Cardiac septum (tissue), 1 donor: Measurements from ENCODE around the gene CUEDC2. TPM values are rescaled to one million over a fixed set of nuclear protein-coding genes. Genes with fewer than 3 reads are reported as not detected.

ENCODE experiments used
- DNase-seq: peaks from one replicate; pipeline ENCODE4 v3.0.0-alpha.2; 2020; ENCODE audit warnings: low spot score
- intact Hi-C: fragments of 100-400 bp; cut with DNase I; formaldehyde crosslinking; loops from one replicate; pipeline ENCODE4 v1.14.0; 2022
- total RNA-seq: library from RNA; stranded (reverse); fragmentation: NEBNext Ultra II Directional; extraction: Animal tissue kit (Norgen Biotek cat#: 25700); gene quantifications from one replicate; pipeline ENCODE4 v1.2.1, GENCODE V29; 2021
- donor health status: DM: no; HTN: no; CAD: no.

Gene CUEDC2
- total RNA-seq, 1 donor from 2014 or later, result 62.4 TPM

DNA sequence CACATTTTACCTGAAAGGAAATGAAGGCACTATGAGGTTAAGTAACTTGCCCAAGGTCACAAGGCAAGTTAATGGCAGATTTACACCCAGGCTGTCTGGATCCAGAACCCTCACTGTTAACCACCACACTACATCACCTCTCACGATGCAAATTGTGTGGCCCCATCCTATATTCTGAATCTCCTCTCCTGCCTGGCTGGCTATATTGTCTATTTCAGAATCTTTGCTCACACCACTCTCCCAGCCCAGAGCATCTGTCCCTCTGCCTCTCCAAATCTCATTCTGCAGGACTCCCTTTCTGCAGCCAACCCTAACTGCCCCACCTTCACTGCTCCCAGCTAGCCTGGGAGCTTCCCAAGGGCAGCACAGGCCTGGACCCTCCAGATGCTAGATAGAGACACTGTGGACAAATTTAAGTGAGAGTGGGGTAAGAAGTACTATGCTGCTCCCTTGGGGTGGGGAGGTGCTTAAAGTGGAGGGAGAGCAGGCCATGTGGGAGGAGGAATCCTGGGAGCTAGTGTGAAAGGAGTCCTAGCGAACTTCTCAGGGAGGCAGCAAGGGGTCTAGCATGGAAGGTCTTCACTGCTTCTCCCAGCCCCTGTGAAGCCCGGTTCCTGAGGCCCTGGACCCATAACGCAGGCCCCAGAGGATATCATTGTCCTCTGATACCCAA lies 786 bp downstream of the CUEDC2 start:
- intact Hi-C loops, result loop anchor here (1.0 to 2.0 kb wide), 2 partner anchors 9 to 31 kb away; no protein-coding TSS in a partner anchor
- no peak for DNase-seq

DNA sequence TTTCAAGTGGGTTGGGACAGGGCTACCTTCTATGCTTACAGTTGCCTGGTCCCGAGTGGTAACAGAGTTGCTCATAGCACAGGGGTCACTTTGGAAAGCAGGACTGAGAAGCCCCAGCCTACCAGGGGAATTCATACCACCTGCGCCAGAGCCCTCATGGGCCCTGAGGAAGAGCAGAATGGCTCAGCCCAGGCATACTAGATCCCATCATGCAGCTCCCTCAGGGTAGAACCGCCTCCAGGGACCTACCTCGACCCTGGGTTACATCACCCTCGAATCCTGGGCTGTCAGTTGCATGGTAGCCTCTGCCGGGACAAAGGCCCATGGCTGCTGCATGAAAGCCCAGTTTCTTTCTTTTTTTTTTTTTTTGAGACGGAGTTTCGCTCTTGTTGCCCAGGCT lies 2.9 kb downstream of the CUEDC2 start:
- intact Hi-C loops, result no loop called here
- DNase-seq, result no peak

DNA sequence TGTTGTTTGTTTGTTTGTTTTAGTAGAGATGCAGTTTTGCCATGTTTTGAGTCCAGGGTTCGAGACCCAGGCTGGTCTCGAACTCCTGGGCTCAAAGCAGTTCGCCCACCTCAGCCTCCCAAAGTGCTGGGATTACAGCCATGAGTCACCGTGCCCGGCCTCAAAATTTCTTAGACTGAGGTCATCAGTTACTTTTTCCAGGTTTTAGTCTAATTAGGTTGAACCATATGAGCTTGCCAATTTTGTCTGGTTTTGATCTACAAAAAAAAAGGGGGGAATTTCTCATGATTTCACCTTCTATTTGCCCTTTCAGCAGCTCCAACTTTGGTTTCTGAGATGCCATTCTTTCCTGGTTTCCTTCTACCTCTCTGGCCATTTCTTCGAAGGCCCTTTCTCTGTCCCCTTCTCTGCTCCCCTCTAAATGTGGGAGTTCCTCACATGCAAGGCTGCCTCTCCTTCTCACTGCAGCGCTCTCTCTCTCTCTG lies 5.5 kb downstream of the CUEDC2 start:
- intact Hi-C loops, result no loop called here
- no peak for DNase-seq

DNA sequence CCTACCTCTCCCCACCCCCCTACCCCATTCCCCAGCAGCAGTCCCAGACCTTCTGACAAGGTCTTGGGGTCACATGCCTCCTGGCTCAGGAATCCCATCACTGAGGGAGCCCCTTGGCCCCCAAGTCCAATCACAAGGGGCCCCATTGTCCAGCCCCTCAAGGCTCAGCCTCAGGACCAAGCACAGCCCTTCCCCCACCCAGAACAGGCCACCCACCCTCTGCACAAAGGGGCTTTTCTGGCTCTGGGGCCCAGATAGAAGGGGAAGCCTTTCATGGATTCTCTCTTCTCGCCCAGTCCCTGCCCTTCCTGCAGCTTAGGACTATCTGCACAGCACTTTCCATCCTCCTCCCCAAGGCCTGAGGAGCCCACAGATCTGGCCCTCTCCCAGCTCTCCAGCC lies 6.9 kb downstream of the CUEDC2 start:
- DNase-seq, result no peak
- intact Hi-C loops, result no loop called here

- no peak for DNase-seq
- intact Hi-C loops, result loop anchor here (5.0 kb wide), 2 partner anchors 77 to 273 kb away; partner anchors contain the start of genes ACTR1A, NOLC1 and SUFU
Measured at GRCh38 chr10:102424916-102425315, 7.5 kb downstream of the CUEDC2 start.

- intact Hi-C loops, result loop anchor here (5.0 kb wide), 2 partner anchors 78 to 272 kb away; partner anchors contain the start of genes ACTR1A, NOLC1 and SUFU
- DNase-seq, result no peak
Measured at GRCh38 chr10:102424145-102424544, 8.2 kb downstream of the CUEDC2 start.

- DNase-seq, result no peak
- intact Hi-C loops, result loop anchor here (5.0 kb wide), 2 partner anchors 79 to 271 kb away; partner anchors contain the start of genes ACTR1A, NOLC1 and SUFU
Measured at GRCh38 chr10:102423372-102423968, 8.9 kb downstream of the CUEDC2 start.

GRCh38 chr10:102422545-102423129 lies 9.7 kb downstream of the CUEDC2 start:
- DNase-seq, result peak; percentile 94
- intact Hi-C loops, result loop anchor here (1.0 to 5.0 kb wide), 3 partner anchors 10 to 270 kb away; partner anchors contain the start of genes ACTR1A, CUEDC2, NOLC1 and SUFU

DNA sequence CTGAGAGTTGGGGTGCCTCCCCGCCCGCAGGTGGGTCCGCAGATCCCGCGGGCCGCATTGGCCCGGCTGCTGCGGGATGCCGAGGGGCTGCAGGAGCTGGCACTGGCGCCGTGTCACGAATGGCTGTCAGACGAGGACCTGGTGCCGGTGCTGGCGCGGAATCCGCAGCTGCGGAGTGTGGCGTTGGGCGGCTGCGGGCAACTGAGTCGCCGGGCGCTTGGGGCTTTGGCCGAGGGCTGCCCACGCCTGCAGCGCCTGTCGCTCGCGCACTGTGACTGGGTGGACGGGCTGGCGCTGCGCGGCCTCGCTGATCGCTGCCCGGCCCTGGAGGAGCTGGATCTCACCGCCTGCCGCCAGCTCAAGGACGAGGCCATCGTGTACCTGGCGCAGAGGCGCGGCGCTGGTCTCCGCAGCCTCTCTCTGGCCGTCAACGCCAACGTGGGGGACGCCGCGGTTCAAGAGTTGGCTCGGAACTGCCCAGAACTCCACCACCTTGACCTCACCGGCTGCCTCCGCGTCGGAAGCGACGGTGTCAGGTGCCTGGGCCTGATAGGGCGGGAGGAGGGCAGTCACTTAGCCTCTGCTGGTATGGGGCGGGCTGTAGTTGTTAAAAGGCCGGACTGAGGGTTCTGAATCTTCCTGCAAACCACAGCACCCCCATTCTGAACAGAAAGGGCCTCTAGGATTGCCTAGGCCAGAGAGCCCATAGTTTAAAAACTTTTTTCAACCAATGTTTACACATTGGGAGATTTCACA lies 10.4 kb downstream of the CUEDC2 start:
- intact Hi-C loops, result loop anchor here (1.0 to 5.0 kb wide), 4 partner anchors 10 to 270 kb away; partner anchors contain the start of genes ACTR1A, CUEDC2, NFKB2 and NOLC1
- no peak for DNase-seq

DNA sequence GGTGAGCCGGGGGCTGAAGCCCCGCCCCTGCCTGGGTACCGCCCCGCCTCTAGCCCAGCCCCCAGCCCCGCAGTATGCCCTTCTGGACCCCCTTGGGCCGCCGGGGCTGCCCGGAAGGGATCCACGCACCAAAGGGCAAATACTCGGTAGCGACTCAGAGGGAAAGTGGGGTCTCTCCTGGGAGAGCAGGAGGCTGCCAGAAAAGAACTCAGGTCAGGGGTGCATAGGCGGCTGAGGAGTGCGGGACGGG lies 10.9 kb downstream of the CUEDC2 start:
- DNase-seq, result no peak
- intact Hi-C loops, result loop anchor here (2.0 to 5.0 kb wide), 3 partner anchors 27 to 269 kb away; partner anchors contain the start of genes ACTR1A, NFKB2, NOLC1 and SUFU

DNA sequence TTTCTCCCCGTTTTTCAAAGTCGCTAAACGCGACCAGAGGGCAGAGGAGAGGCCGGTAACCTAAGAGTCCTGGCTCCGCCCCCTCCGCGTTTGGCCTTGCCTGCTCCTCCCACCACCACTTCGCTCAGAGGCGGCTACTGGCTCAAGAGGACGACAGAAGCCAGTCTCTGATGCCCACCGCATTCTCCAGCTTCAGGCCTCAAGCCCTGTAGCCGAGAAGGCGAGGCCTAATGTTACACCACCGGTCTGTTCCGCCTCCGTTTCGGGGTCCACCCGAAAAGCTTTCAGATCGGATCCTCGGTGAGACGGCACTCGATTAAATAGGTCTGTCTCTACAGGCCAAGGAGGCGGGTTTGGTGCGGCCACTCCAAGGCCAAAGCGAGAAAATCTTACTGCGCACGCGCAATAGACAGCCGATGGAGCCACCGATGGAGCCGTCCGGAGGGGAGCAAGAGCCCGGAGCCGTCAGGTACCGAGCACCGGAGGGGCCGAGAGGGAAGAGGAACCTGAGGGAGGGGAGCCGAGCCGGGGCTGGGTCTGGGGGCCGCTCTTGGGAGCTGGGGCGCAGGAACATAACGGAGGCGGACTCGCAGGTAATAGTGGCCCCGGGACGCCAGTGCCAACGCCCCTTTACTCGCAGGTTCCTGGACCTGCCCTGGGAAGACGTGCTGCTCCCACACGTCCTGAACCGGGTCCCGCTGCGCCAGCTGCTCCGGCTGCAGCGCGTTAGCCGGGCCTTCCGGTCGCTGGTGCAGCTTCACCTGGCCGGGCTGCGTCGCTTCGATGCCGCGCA lies 11.5 kb downstream of the CUEDC2 start, which contains the start of gene FBXL15:
Gene FBXL15, plus strand, starts transcription at position 123 of the 793 bp plus-strand sequence. Its CDS starts 294 bp downstream, at position 417.
- intact Hi-C loops, result loop anchor here (2.0 to 5.0 kb wide), 3 partner anchors 26 to 269 kb away; partner anchors contain the start of genes ACTR1A, NFKB2, NOLC1 and SUFU
- DNase-seq, result peak; percentile 98

GRCh38 chr10:102420181-102420713 lies 12.1 kb downstream of the CUEDC2 start:
- intact Hi-C loops, result loop anchor here (2.0 to 5.0 kb wide), 3 partner anchors 25 to 268 kb away; partner anchors contain the start of genes ACTR1A, NFKB2, NOLC1 and SUFU
- no peak for DNase-seq

GRCh38 chr10:102419269-102420180 lies 12.8 kb downstream of the CUEDC2 start:
- peak; percentile 89 for DNase-seq
- intact Hi-C loops, result loop anchor here (2.0 to 5.0 kb wide), 3 partner anchors 25 to 267 kb away; partner anchors contain the start of genes ACTR1A, NFKB2, NOLC1 and SUFU

GRCh38 chr10:102418622-102419268 lies 13.6 kb downstream of the CUEDC2 start, which contains the start of gene PSD:
Gene PSD, minus strand, starts transcription at chr10:102418785. Its CDS starts 1,747 bp downstream, at chr10:102417038.
- DNase-seq, result no peak
- intact Hi-C loops, result no loop called here

GRCh38 chr10:102416695-102417094 lies 15.7 kb downstream of the CUEDC2 start:
- no peak for DNase-seq

GRCh38 chr10:102416283-102416682 lies 16.1 kb downstream of the CUEDC2 start:
- DNase-seq, result no peak
- intact Hi-C loops, result no loop called here

More at GRCh38 chr10:102416695-102417094, 15.7 kb downstream of the CUEDC2 start:
- intact Hi-C loops, result no loop called here

DNA sequence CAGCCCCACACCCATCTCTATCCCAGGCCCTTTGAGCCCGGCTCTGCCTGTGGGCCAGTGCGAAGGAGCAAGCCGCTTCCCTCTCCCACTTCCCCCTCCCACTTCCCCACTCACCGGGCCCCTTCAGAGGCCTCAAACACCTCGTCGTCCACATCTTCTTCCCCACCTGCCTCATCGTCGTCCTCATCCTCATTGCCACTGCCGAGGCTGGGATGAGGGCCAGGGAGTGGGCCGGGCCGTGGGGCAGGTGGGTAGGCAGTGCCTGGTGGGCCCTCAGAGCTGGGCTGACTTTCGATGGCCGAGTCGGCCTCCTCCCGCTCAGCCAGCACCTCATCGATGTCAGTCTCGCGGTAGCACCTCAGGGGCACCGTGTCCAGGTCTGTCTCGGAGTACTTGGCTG lies 17.6 kb downstream of the CUEDC2 start:
- DNase-seq, result no peak
- intact Hi-C loops, result no loop called here
